ENCODE data around the gene CFAP97. TPM values are rescaled to one million over a fixed set of nuclear protein-coding genes. Genes with fewer than 3 reads are reported as not detected.

The CFAP97 gene
- total RNA-seq, 1 donor from 2014 or later: 16.1 TPM

DNA sequence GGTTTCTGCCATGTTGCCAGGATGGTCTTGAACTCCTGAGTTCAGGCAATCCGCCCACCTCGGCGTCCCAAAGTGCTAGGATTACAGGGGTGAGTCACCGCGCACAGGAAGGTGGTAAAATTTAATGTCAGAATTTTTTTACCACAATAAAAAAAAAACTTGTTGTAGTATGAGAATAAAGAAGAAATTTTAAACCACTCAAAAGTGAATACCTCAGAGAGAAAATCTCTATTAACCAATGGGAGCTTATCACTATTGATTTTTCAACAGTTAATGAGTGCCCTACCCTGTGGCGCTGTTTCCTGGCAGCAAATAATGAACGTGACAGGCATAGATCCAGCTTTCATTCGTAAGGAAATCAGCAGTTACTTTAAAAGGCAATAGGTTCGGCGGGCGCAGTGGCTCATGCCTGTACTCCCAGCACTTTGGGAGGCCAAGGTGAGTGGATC, 93.4 kb downstream of the CFAP97 start:
- DNase-seq (ENCODE audit: extremely low read depth, low read depth, low spot score): no peak

DNA sequence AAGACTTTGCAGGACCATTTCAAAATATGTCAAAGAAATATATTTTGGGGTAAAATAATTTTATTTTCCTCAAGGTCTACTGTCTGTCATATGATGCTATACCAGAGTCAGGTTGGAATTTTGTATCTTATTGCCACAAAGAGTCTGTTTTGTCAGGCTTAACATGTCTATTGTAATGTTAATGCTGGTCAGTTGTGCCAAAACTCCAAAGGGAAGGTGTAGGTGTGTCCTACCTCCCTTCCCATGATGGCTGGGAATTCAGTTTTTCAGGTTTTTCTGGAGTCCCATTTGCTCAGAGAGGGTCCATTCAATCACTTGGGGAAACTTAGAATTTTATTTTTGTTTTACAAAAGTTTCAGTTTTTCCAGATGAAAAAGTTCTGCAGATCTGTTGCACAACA, 94.1 kb downstream of the CFAP97 start:
- DNase-seq (ENCODE audit: extremely low read depth, low read depth, low spot score): no peak

Other genes with a start within 250 kb of the CFAP97 start
- not detected in 2 replicates for gene HELT, start 185.5 kb downstream of the CFAP97 start, total RNA-seq
- gene SLC25A4, start 60.7 kb downstream of the CFAP97 start, total RNA-seq: 12.5 and 14.1 TPM in 2 replicates
- 17.3 and 17.4 TPM in 2 replicates for gene SNX25, start 5.6 kb upstream of the CFAP97 start, total RNA-seq
- gene LRP2BP, start 191.9 kb upstream of the CFAP97 start, total RNA-seq: 0.24 and 0.35 TPM in 2 replicates
- gene ANKRD37, start 192.8 kb upstream of the CFAP97 start, total RNA-seq: 6.8 and 11.4 TPM in 2 replicates
- gene UFSP2, start 222.0 kb upstream of the CFAP97 start, total RNA-seq: 17.2 and 31.0 TPM in 2 replicates

All from glomerular endothelial cell (primary cell).